ENCODE measurements around the gene MYO7A.

DNA sequence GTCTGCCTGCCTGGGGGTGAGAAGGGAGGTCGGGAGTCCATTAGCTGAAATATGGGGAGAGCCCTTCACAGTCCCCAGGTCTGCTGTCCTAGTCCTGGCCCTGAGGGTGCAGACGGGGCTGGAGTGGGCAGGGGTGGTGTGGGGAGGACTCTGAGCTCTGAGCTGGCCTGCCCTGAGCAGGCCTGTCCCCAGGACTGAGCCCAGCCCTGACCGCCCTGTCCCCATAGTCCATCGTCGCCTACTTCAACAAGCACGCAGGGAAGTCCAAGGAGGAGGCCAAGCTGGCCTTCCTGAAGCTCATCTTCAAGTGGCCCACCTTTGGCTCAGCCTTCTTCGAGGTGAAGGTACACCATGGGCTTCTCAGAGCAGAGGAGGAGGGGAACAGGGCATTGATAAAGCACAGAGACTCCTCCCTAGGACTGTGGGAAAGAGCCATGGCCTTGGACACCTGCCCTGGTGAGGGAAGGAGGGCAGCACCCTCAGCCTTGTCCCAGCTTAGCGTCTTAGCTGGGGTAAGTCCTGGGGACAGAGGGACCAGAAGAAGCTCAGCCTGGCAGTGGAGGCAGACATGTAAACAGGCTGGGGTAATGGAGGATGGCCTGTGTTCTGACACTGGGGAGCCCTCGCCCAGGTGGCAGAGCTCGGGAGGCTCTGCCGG lies 83.7 kb downstream of the MYO7A start:
- TF ChIP-seq, protein P1, sequence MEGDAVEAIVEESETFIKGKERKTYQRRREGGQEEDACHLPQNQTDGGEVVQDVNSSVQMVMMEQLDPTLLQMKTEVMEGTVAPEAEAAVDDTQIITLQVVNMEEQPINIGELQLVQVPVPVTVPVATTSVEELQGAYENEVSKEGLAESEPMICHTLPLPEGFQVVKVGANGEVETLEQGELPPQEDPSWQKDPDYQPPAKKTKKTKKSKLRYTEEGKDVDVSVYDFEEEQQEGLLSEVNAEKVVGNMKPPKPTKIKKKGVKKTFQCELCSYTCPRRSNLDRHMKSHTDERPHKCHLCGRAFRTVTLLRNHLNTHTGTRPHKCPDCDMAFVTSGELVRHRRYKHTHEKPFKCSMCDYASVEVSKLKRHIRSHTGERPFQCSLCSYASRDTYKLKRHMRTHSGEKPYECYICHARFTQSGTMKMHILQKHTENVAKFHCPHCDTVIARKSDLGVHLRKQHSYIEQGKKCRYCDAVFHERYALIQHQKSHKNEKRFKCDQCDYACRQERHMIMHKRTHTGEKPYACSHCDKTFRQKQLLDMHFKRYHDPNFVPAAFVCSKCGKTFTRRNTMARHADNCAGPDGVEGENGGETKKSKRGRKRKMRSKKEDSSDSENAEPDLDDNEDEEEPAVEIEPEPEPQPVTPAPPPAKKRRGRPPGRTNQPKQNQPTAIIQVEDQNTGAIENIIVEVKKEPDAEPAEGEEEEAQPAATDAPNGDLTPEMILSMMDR (IDR thresholded peaks at IDR 0.05) = no peak
- TF ChIP-seq POLR2A (IDR thresholded peaks at IDR 0.05) = no peak
- no peak for TF ChIP-seq POLR2AphosphoS5 (IDR thresholded peaks at IDR 0.05)
